Measurements from ENCODE around the gene CALHM1. TPM values are rescaled to one million over a fixed set of nuclear protein-coding genes. Genes with fewer than 3 reads are reported as not detected.

The CALHM1 gene
- total RNA-seq, 2 experiments from 2014 or later, result not detected

Other genes with a start within 250 kb of the CALHM1 start
- gene RPEL1, start 213.0 kb downstream of the CALHM1 start, total RNA-seq, result under 1 TPM in 1 of 2 experiments, not detected in 1; 0.10 TPM
- under 1 TPM; 0.38 to 0.45 TPM for gene INA, start 181.8 kb downstream of the CALHM1 start, total RNA-seq
- 10 to 100 TPM; 18.6 to 19.9 TPM for gene PCGF6, start 107.8 kb downstream of the CALHM1 start, total RNA-seq
- 10 to 100 TPM; 11.1 to 11.6 TPM for gene TAF5, start 90.9 kb downstream of the CALHM1 start, total RNA-seq
- 100 to 1,000 TPM; 451 to 452 TPM for gene ATP5MK, start 62.4 kb downstream of the CALHM1 start, total RNA-seq
- gene PDCD11, start 62.3 kb downstream of the CALHM1 start, total RNA-seq, result 10 to 100 TPM; 89.5 to 94.7 TPM
- 1 to 10 TPM; 4.5 to 4.8 TPM for gene CALHM2, start 6.5 kb downstream of the CALHM1 start, total RNA-seq
- gene CALHM3, start 20.3 kb upstream of the CALHM1 start, total RNA-seq, result not detected
- 1 to 10 TPM; 3.1 to 3.2 TPM for gene NEURL1, start 34.8 kb upstream of the CALHM1 start, total RNA-seq

Data from activated naive CD8-positive, alpha-beta T cell treated with anti-CD3 and anti-CD28 coated beads for 36 hours (primary cell).